Activated gamma-delta T cell (primary cell): ENCODE results near the gene DNAAF8.
A peak's percentile ranks its signal among the peaks of the same experiment; 100 is the strongest.
"Not testable (repeated sequence)": the region's sequence is repeated elsewhere in the genome, so short reads cannot be mapped to it uniquely, and the experiment has no call there.

Source experiments
- DNase-seq: peaks from one replicate; lab custom pipeline; 2025; lab: John Stamatoyannopoulos, UW

The DNAAF8 gene

DNA sequence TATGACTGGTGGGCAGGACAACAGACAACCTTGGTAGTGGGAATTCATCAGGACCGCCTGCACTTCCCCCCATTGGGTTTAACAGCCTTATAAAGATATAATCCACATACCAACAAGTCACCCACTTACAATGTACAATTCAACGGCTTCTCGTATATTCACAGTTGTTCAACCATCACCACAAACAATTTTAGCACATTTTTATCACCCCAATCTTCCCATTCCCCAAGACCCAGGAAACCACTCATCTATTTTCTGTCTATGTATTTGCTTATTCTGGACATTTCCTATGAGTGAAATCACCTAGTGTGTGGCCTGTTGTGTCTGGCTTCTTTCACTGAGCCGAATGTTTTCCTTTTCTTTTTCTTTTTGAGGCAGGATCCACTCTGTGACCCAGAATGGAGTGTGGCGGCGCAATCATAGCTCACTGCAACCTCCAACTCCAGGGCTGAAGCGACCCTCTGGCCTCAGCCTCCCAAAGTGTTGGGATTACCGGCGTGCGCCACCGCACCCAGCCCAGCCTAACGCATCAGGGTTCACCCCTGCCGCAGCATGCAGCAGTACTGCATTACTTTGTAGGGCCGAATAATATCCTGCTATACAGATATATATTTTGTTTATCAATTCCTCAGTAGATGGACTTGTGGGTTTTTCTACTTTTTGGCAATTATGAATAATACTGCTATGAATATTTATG, 11.1 kb upstream of the DNAAF8 start:
- DNase-seq, result no peak

DNA sequence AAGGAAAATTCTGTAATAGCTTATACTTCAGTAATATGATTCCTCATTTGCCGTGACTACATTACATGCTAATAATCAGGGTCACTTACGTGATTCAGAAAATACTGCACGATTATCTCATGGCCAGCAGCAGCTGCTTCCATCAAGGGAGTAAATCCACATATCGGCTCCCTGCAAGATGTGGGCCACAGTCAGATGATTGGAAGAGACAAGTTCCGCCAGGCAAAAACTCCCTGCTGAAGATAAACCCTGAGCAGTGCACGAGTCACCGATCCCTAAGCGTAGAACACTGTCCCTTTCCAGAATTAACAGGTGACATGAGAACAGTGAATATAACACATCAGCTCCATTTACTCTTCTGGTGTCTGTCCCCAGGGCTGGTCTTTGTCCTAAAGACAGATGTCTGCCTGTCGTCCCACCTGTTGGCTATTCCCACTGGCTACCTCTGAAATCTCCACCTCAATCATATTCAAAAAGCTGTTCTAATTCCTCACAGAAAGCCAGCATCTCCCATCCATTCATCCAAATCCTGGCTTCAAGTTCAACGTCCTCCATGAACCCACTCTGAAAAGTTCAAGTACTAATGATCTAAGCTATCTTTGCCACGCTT, 9.6 kb upstream of the DNAAF8 start:
- DNase-seq, result no peak

DNA sequence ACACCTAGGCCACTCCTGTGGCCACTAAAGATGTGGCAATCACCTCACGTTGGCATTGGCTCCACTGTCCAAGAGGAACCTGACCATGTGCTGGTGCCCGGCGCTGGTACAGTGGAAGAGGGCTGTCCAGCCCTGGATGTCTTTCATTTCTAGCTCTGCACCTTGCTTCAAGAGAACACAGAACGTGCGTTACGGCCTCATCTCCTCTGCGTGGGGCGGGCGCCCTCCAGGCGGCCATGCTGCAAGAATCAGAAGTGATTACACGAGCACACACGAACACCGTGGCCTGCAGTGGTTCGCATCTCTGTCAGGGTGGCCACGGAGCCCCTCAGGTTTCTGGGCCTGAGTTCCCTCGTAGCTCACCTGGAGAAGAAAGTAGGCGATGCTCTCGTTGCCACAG, 7.7 kb upstream of the DNAAF8 start:
- no peak for DNase-seq

GRCh38 chr16:4728676-4729075, 5.7 kb upstream of the DNAAF8 start:
- DNase-seq, result no peak

GRCh38 chr16:4729876-4730275, 4.5 kb upstream of the DNAAF8 start:
- no peak for DNase-seq

GRCh38 chr16:4733211-4733742, 1.1 kb upstream of the DNAAF8 start:
- no peak for DNase-seq

- no peak for DNase-seq
These were observed 632 bp upstream of the DNAAF8 start for GRCh38 chr16:4733747-4734062.

- DNase-seq, result peak; percentile 89
These were observed 596 bp downstream of the DNAAF8 start for GRCh38 chr16:4734730-4735535.

- no peak for DNase-seq
These were observed 2.2 kb downstream of the DNAAF8 start for GRCh38 chr16:4736546-4736945.

- DNase-seq, result no peak
These were observed 3.2 kb downstream of the DNAAF8 start for GRCh38 chr16:4737545-4737944.

GRCh38 chr16:4738370-4738769, 4.0 kb downstream of the DNAAF8 start:
- DNase-seq, result not testable (repeated sequence)

DNA sequence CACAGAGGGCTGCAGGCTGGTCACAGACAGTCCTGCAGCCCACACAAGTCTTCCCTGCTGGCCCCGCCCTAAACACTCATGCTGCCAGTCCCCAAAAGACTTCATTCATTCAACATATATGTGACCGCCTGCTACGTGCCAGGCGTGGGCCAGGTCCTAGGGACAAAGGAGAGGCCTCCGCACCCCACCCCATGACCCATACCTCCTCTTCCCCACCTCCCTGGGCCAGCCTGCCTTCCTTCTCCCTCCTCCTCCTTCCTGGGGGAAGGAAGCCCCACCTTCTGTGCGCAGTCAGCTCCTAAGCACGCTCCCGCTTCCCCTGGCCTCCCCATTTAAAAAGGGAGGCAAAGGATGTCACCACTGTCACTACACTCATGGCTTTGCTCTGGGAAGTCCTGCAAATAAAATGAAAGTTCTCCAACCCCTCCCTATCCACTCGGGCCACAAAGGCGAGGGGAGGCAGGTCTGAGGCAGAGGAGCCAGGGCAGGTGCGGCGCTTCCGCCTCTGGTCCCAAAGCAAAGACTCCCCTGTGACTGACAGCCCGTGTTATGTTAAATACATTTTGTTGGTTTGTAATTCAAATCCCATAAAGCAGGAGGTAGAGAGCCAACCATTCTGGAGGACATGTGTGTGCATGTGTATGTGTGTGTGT, 9.0 kb downstream of the DNAAF8 start:
- no peak for DNase-seq

- no peak for DNase-seq
These were observed 10.4 kb downstream of the DNAAF8 start for GRCh38 chr16:4744555-4745273.

DNA sequence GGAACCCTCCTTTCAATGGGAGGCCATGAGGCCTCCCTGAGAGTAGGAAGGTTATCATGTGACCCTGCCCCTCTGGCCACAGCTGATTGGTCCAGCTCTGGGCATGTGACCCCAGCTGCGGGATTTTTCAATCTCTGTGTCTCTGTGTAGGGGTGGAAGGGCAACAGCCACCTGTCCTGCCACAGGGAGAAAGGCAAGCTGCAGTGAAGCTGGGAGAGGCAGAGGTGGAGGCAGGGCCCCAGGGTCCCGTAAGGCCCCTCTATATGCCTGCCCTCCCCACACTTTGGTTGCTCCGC, 10.9 kb downstream of the DNAAF8 start:
- DNase-seq, result no peak

- no peak for DNase-seq
These were observed 11.9 kb downstream of the DNAAF8 start for GRCh38 chr16:4746215-4746614.

- DNase-seq, result no peak
These were observed 12.7 kb downstream of the DNAAF8 start for GRCh38 chr16:4746991-4747574.

DNA sequence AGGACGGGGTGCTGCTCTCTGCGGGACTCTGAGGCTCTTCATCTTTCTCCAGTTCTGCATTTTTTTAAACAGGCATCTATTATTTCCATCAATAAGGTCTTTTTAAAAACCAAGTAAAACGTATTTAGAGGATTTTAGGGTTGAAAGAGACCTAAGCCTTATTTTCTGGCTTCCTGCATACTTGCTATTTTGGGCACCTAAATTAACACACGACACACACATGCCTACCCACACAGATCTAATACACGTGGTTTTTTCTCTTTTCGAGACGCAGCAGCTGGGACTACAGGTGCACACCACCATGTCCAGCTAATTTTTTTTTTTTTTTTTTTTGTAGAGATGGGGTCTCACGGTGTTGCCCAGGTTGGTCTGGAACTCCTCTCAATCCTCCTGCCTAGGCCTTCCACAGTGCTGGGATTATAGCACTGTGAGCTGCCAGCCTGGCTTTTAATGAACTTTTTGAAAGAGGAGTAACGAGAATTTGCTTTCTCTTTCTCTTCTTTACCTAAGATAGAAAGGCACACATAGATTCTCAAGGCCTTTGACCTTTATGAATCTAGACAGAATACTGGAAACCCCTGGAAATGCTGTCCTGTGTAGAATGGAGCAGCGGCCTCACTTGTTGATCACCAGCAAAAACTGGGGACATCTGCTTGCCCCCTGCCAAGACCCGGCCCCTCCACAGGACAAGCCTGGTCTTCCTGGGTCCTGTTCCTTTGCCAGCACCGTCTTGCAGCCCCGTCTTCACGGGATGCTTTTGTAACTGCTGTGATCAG, 13.8 kb downstream of the DNAAF8 start:
- DNase-seq, result no peak

DNA sequence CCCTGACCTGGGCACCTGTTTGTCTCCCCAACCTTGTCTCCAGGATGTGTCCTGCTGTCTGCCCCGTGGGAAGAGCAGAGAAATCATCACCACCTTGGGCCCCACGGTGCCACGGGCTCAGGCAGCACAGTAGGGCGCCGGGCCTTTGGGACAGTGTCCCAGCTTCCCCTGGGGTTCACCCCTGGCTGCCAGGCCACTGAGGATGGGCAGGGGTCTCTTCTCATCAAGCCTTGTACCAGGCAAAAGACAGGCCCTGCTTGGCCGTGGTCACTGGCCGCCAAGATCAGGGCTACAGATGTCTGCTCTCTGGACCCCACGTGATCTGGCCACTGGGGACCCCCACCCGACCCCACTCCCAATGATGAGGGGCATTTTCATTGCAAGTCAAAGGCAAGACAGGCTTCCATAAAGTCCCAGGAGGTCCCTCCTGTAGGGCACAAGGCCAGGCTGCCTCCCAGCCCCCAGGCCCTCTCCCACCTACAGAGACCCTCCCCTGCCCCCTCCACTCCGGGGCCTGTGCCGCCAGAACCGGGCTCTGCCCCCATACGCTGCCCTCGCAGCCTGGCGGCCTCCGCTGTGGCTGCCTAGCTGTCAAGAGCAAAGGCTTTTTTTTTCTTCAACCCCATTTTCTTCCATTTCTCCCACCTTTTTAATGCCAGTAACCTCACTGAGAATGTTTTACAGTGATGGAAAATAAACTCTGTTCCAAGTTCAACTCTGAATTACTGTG, 14.5 kb downstream of the DNAAF8 start:
- DNase-seq, result no peak

GRCh38 chr16:4749700-4750257, 15.4 kb downstream of the DNAAF8 start:
- no peak for DNase-seq

DNA sequence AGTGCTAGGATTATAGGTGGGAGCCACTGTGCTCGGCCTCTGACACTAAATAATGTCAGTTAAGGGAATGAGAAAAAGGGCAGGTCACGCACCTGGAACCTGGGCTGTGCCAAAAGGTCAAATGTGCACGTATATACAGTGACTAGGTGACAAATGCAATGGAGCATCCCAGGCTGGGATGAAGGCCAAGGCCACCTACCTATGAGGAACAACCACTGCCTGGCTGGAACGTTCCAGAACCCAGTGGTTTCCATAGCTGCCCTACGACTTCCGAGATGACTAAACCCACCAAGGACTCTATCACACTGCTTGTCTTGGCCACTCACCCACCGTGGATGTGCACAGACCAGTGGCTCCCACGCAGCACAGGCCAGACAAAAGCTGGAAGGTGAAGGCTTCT, 16.6 kb downstream of the DNAAF8 start:
- DNase-seq, result no peak
